ENCODE results near the gene KRT83. TPM values are rescaled to one million over a fixed set of nuclear protein-coding genes. Genes with fewer than 3 reads are reported as not detected.
A peak's percentile ranks its signal among the peaks of the same experiment; 100 is the strongest.
"Not testable (repeated sequence)": the region's sequence is repeated elsewhere in the genome, so short reads cannot be mapped to it uniquely, and the experiment has no call there.

Gene KRT83
- total RNA-seq, 4 donors from 2014 or later = not detected

- WGBS, 2 donors = 60 to 63% methylated on average over 3 to 18 of the region's 32 CpGs
- intact Hi-C loops (cut with DNase I) = no loop called here
- TF ChIP-seq, protein P1, sequence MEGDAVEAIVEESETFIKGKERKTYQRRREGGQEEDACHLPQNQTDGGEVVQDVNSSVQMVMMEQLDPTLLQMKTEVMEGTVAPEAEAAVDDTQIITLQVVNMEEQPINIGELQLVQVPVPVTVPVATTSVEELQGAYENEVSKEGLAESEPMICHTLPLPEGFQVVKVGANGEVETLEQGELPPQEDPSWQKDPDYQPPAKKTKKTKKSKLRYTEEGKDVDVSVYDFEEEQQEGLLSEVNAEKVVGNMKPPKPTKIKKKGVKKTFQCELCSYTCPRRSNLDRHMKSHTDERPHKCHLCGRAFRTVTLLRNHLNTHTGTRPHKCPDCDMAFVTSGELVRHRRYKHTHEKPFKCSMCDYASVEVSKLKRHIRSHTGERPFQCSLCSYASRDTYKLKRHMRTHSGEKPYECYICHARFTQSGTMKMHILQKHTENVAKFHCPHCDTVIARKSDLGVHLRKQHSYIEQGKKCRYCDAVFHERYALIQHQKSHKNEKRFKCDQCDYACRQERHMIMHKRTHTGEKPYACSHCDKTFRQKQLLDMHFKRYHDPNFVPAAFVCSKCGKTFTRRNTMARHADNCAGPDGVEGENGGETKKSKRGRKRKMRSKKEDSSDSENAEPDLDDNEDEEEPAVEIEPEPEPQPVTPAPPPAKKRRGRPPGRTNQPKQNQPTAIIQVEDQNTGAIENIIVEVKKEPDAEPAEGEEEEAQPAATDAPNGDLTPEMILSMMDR (IDR thresholded peaks at IDR 0.05) = no peak
- no peak for TF ChIP-seq POLR2A (IDR thresholded peaks at IDR 0.05)
Measured at GRCh38 chr12:52291267-52291935, 29.8 kb downstream of the KRT83 start, which contains the start of gene KRT81. Gene KRT81 (minus strand): TSS chr12:52291534. CDS start chr12:52291465, 69 bp downstream.

GRCh38 chr12:52290483-52291134, 30.6 kb downstream of the KRT83 start:
- intact Hi-C loops (cut with DNase I); H3K4me3 ChIP-seq; H3K27ac ChIP-seq; H3K36me3 ChIP-seq; DNase-seq; H3K4me1 ChIP-seq; H3K9me3 ChIP-seq: not testable (repeated sequence)
- WGBS, 2 donors = no CpG with 5 or more reads among the region's 5 CpGs
- peaks cover 0 to 33% (median 0%) of the 10 kb centered on the region in 4 donors for H3K27me3 ChIP-seq

More at GRCh38 chr12:52291267-52291935, 29.8 kb downstream of the KRT83 start, which contains the start of gene KRT81:
- Histone ChIP-seq H3K27ac (no peak within 1 kb of the TSS), H3K4me1 (no peaks in the 10 kb centered on the region), H3K9me3 (no peaks in the 10 kb centered on the region), H3K27me3 (peaks cover 0 to 34% (median 0%) of the 10 kb centered on the region in 4 donors), H3K4me3 (no peak within 1 kb of the TSS), H3K36me3 (no peaks in the 10 kb centered on the region)
- no peak for DNase-seq

GRCh38 chr12:52287816-52288805, 33.1 kb downstream of the KRT83 start:
- intact Hi-C loops (cut with DNase I); DNase-seq; H3K27ac ChIP-seq; H3K9me3 ChIP-seq; H3K4me1 ChIP-seq; H3K4me3 ChIP-seq; H3K36me3 ChIP-seq: not testable (repeated sequence)
- 74 to 77% methylated on average over 6 of the region's 17 CpGs for WGBS, 2 donors
- H3K27me3 ChIP-seq = peaks cover 0 to 13% (median 0%) of the 10 kb centered on the region in 4 donors

DNA sequence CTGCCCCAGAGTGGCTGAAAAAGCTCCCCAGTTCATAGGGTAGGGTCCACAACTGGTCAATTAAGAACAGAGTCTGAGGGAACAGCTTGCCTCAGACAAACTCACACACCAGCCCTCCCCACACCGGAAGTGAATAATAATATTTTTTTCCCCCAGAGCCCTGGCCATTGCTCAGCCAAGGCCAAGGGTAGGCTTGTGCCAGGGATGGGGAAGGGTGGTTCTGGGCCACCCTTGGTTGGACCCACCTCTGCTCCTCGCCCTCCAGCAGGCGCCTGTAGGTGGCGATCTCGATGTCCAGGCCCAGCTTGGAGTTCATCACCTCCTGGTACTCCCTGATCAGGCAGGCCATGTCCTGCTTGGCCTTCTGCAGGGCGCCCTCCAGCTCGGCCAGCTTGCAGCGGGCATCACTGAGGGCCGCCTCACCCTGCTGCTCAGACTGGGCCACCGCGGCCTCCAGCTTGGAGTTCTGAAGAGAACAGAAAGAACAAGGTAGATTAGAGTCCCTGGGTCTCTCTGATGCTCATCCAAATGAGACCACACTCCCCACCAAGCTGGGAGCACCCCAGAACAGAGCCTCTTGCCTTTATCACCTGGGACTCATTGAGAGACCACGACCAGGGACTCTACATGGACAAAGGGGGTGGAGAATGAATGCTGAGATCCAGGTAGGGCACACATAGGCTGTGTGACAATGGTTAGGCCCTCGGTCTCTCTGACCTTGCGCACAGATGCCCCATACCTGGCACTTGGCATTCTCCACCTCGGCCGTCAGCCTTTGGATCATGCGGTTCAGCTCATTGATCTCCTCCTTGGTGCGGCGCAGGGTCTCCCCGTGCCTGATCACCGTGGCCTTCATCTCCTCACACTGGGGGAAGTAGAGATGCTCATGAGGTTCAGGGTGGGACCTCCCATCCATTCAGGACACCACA, 34.1 kb downstream of the KRT83 start:
- H3K27ac ChIP-seq; H3K27me3 ChIP-seq; H3K36me3 ChIP-seq; DNase-seq; H3K4me1 ChIP-seq; H3K4me3 ChIP-seq; intact Hi-C loops (cut with DNase I); H3K9me3 ChIP-seq: not testable (repeated sequence)
- TF ChIP-seq, protein P1 (IDR thresholded peaks at IDR 0.05) = peak in 1 of 6 experiments; percentile 34
- WGBS, 2 donors = 85 to 93% methylated on average over 2 to 8 of the region's 21 CpGs

GRCh38 chr12:52285851-52286530, 35.2 kb downstream of the KRT83 start:
- no peak overlapping the region for H3K27ac ChIP-seq
- H3K4me3 ChIP-seq = no peak overlapping the region
- intact Hi-C loops (cut with DNase I) = no loop called here
- 69 to 80% methylated on average over 4 to 7 of the region's 24 CpGs for WGBS, 2 donors
- DNase-seq = no peak
- H3K4me1 ChIP-seq = peaks cover 3 to 8% (median 4%) of the 10 kb centered on the region in 3 donors
- H3K9me3 ChIP-seq = no peaks in the 10 kb centered on the region
- no peaks in the 10 kb centered on the region for H3K27me3 ChIP-seq
- H3K36me3 ChIP-seq = no peaks in the 10 kb centered on the region
- TF ChIP-seq POLR2A (IDR thresholded peaks at IDR 0.05) = no peak
- TF ChIP-seq, protein P1 (IDR thresholded peaks at IDR 0.05) = no peak
